Tibial nerve (tissue), 4 donors: Measurements from ENCODE around the gene DLEU7. TPM values are rescaled to one million over a fixed set of nuclear protein-coding genes. Genes with fewer than 3 reads are reported as not detected.

Experiments
- DNase-seq, 2 donors: peaks; one replicate each; pipeline ENCODE4 v3.0.0-alpha.2; 2019; ENCODE audit warnings: low spot score in 2 of 2
- H3K27ac ChIP-seq, 4 donors: fragments of 200-600 bp; sonication (generic) in 3 of 4; one replicate each; pipeline ENCODE4 v1.5.1; 2017 to 2019; ENCODE audit warnings: mild to moderate bottlenecking in 1 of 4
- H3K27me3 ChIP-seq, 2 donors: fragments of 200-600 bp; sonication (generic) in 1 of 2; one replicate each; pipeline versions ENCODE4 v1.5.1 to v1.6.0; 2017 to 2019
- H3K36me3 ChIP-seq, 3 donors: fragments of 200-600 bp; sonication (generic); one replicate each; pipeline ENCODE4 v1.5.1; 2018 to 2019
- H3K4me1 ChIP-seq, 4 donors: fragments of 200-600 bp; sonication (generic) in 3 of 4; one replicate each; pipeline ENCODE4 v1.5.1; 2017 to 2019
- H3K4me3 ChIP-seq, 4 donors: fragments of 200-600 bp; sonication (generic) in 3 of 4; one replicate each; pipeline ENCODE4 v1.5.1; 2017 to 2019; ENCODE audit warnings: mild to moderate bottlenecking in 1 of 4, moderate library complexity in 1 of 4
- H3K9me3 ChIP-seq, 4 donors: fragments of 200-600 bp; sonication (generic) in 3 of 4; one replicate each; pipeline ENCODE4 v1.5.1; 2017 to 2019
- EP300 ChIP-seq, 2 donors: sonication (generic); formaldehyde crosslinking; IDR thresholded peaks; one replicate each; pipeline ENCODE4 v1.6.1; 2017; ENCODE audit warnings: antibody characterized with exemption in 2 of 2, mild to moderate bottlenecking in 1 of 2
- POLR2A ChIP-seq, 2 donors: fragments of 450-650 bp; IDR thresholded peaks; one replicate each; pipeline ENCODE4 v1.6.1; 2017; ENCODE audit warnings: antibody characterized with exemption in 2 of 2, mild to moderate bottlenecking in 2 of 2, moderate library complexity in 2 of 2
- WGBS, 2 donors: methylation state at CpG; one replicate each; pipeline ENCODE4 v1.1.5; 2018; 5-methylcytosine and 5-hydroxymethylcytosine counted together
- total RNA-seq, 4 donors: library from RNA; depleted of rRNA; stranded (reverse); fragments of >200 nt; gene quantifications; one replicate each; pipeline ENCODE4 v1.1.0, GENCODE V29; 2016
- TF ChIP-seq, protein P1 (sequence below), 5 experiments: fragments of 200-600 bp in 3 of 5; fragments of 450-650 bp in 2 of 5; sonication (generic) in 3 of 5; IDR thresholded peaks; one replicate each; pipeline ENCODE4 v1.5.1; 2016 to 2019; ENCODE audit warnings: antibody characterized with exemption in 5 of 5, mild to moderate bottlenecking in 3 of 5, moderate library complexity in 2 of 5

DLEU7 gene
- total RNA-seq, 4 donors from 2014 or later, result 6.7 to 43.5 (median 11.5) TPM

DNA sequence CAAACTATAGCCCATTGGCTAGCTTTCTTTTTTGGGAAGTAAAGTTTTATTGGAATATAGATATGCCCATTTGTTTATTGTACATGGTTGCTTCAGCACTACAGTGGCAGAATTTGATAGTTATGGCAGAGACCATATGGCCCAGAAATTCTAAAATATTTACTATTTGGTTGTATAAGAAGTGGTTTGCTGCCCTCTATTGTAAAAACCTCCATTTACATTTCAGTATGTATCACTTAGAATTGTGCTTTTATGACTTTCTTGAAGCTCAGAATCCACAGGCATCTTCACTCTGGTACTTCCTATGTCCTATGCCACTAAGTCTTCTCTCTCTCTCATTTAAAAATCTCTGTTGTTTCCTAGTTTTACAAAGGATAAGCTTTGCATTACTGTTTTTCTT is 37.7 kb downstream of the DLEU7 start:
- TF ChIP-seq, protein P1, sequence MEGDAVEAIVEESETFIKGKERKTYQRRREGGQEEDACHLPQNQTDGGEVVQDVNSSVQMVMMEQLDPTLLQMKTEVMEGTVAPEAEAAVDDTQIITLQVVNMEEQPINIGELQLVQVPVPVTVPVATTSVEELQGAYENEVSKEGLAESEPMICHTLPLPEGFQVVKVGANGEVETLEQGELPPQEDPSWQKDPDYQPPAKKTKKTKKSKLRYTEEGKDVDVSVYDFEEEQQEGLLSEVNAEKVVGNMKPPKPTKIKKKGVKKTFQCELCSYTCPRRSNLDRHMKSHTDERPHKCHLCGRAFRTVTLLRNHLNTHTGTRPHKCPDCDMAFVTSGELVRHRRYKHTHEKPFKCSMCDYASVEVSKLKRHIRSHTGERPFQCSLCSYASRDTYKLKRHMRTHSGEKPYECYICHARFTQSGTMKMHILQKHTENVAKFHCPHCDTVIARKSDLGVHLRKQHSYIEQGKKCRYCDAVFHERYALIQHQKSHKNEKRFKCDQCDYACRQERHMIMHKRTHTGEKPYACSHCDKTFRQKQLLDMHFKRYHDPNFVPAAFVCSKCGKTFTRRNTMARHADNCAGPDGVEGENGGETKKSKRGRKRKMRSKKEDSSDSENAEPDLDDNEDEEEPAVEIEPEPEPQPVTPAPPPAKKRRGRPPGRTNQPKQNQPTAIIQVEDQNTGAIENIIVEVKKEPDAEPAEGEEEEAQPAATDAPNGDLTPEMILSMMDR (IDR thresholded peaks at IDR 0.05), result no peak
- TF ChIP-seq POLR2A (IDR thresholded peaks at IDR 0.05), result no peak
- no peak for TF ChIP-seq EP300 (IDR thresholded peaks at IDR 0.05)
- DNase-seq, result no peak
- H3K36me3 ChIP-seq, result peaks cover 0 to 3% (median 0%) of the 10 kb centered on the region in 3 donors
- peaks cover 0 to 17% (median 9%) of the 10 kb centered on the region in 4 donors for H3K4me1 ChIP-seq
- H3K9me3 ChIP-seq, result peaks cover 0 to 18% (median 4%) of the 10 kb centered on the region in 4 donors
- no peak overlapping the region for H3K27ac ChIP-seq
- no peak overlapping the region for H3K4me3 ChIP-seq
- H3K27me3 ChIP-seq, result no peaks in the 10 kb centered on the region

DNA sequence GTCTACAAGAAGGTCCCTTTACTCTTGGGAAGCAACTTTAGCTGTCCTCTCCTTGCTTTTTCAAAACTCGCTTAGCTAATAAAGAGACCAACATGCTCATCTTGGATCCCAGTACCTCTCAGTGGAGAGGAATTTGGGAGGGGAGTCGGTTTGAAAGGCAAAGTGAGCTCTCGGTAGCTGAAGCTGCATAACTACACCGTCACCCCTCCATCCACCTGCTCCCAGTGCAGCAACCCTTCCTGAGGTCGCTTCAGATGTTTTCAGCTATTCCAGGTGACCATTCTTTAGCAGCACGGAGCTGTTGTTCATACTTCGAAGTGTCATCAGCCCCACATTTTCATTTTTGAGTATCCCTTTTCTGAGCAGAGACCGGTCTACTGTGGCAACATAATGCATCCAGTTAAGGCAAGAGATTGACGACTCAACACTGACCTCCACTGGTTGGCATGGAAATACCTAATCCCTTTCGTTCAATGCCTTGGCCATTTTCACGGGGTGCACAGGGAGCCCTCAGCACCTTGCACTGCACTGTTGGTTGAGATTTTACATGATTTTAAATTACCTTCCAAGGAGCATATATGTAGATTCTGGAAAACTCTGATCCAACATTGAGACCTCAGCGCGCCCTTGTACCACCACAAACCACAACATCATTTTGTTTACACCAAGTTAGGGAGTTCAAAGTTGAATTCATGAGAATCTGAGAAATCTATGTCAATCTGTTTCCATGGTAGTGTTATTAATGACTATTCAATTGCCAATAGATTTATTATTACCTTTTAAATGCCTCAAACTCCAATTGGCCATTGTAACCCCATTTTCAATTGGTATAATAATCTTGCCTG is 42.2 kb downstream of the DLEU7 start:
- DNase-seq, result peak in 1 of 2 donors; percentile 56
- peaks cover 0 to 3% (median 0%) of the 10 kb centered on the region in 3 donors for H3K36me3 ChIP-seq
- H3K4me3 ChIP-seq, result peak overlapping the region in 3 of 4 donors; percentile 17 to 30 (median 24)
- 24 to 36% methylated on average over 13 of the region's 13 CpGs for WGBS, 2 donors
- TF ChIP-seq EP300 (IDR thresholded peaks at IDR 0.05) (peak in 1 of 2 donors; percentile 46), POLR2A (IDR thresholded peaks at IDR 0.05) (no peak)
- TF ChIP-seq, protein P1 (IDR thresholded peaks at IDR 0.05), result peak; percentile 59 to 81 (median 78)
- H3K9me3 ChIP-seq, result peaks cover 0 to 18% (median 4%) of the 10 kb centered on the region in 4 donors
- H3K27ac ChIP-seq, result peak overlapping the region in 3 of 4 donors; percentile 31 to 56 (median 52)
- H3K27me3 ChIP-seq, result no peaks in the 10 kb centered on the region
- peaks cover 0 to 49% (median 10%) of the 10 kb centered on the region in 4 donors for H3K4me1 ChIP-seq

DNA sequence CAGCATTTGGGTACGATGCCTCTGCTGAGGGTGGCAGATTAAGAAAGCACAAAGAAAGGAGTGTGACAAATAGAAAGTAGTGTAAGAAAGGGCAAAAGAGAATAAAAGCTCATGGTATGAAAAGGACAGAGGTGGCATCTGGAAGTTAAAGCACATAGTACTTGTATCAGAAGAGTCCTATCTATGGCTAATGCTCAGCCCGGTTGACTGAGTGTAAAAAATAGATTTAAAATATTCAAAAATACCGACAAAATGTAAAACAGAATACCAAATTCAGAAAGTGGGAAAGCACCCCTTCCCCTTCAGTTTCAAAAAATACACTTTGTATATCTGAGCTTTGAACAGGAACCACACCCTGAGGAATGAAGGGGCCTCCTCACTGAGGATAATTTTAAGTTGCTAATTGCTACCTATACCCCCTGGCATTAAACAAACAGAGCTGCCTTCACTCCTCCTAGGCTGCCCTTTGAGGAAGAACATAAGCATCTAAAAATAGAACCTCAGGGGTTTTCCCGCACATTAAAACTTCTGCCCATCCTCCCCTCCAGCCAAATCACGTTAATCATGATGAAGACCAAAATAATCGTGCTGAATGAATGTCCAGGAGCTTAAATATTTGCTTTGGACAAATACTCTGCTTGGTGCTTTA is 43.3 kb downstream of the DLEU7 start:
- H3K4me3 ChIP-seq, result no peak overlapping the region
- peaks cover 0 to 49% (median 10%) of the 10 kb centered on the region in 4 donors for H3K4me1 ChIP-seq
- peaks cover 0 to 10% (median 2%) of the 10 kb centered on the region in 4 donors for H3K9me3 ChIP-seq
- DNase-seq, result no peak
- WGBS, 2 donors, result 44 to 47% methylated on average over 6 of the region's 6 CpGs
- H3K27me3 ChIP-seq, result no peaks in the 10 kb centered on the region
- no peaks in the 10 kb centered on the region for H3K36me3 ChIP-seq
- peak overlapping the region in 2 of 4 donors; percentile 52 to 56 for H3K27ac ChIP-seq
- TF ChIP-seq POLR2A (IDR thresholded peaks at IDR 0.05) (no peak), EP300 (IDR thresholded peaks at IDR 0.05) (no peak)
- TF ChIP-seq, protein P1 (IDR thresholded peaks at IDR 0.05), result no peak

DNA sequence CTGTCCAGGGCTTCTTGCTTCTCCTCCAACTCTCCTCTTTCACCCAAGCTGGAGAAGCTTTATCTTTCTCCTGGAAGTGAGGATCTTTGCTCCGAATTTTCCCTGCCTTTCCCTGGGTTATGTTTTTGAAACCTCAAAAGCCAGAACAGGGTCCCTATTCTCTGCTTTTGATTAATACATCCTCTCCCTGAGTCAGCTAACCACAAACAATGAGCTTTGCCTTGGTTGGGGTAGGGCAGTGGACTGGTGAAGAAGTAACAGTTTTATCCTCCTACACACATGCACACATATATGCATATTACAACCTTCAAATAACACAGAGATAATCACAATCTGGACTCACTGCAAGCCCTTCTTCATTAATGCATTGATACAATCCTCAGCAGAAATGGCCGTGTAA is 44.6 kb downstream of the DLEU7 start:
- TF ChIP-seq, protein P1 (IDR thresholded peaks at IDR 0.05), result no peak
- TF ChIP-seq EP300 (IDR thresholded peaks at IDR 0.05) (no peak), POLR2A (IDR thresholded peaks at IDR 0.05) (no peak)
- WGBS, 2 donors, result 40 to 49% methylated on average over 2 of the region's 2 CpGs
- Histone ChIP-seq H3K27ac (no peak overlapping the region), H3K36me3 (no peaks in the 10 kb centered on the region), H3K9me3 (no peaks in the 10 kb centered on the region), H3K27me3 (no peaks in the 10 kb centered on the region), H3K4me1 (peaks cover 0 to 49% (median 10%) of the 10 kb centered on the region in 4 donors), H3K4me3 (no peak overlapping the region)
- no peak for DNase-seq

GRCh38 chr13:50797091-50797490 is 46.4 kb downstream of the DLEU7 start:
- no peak overlapping the region for H3K4me3 ChIP-seq
- no peaks in the 10 kb centered on the region for H3K36me3 ChIP-seq
- peaks cover 0 to 49% (median 10%) of the 10 kb centered on the region in 4 donors for H3K4me1 ChIP-seq
- TF ChIP-seq POLR2A (IDR thresholded peaks at IDR 0.05) (no peak), EP300 (IDR thresholded peaks at IDR 0.05) (no peak)
- TF ChIP-seq, protein P1 (IDR thresholded peaks at IDR 0.05), result no peak
- 36 to 43% methylated on average over 8 of the region's 8 CpGs for WGBS, 2 donors
- no peaks in the 10 kb centered on the region for H3K9me3 ChIP-seq
- no peak overlapping the region for H3K27ac ChIP-seq
- no peak for DNase-seq
- no peaks in the 10 kb centered on the region for H3K27me3 ChIP-seq
